Eye (tissue), 1 donor: ENCODE results near the gene LYRM4.
"Not testable (repeated sequence)": the region's sequence is repeated elsewhere in the genome, so short reads cannot be mapped to it uniquely, and the experiment has no call there.

ENCODE experiments used
- DNase-seq: peaks from one replicate; pipeline ENCODE4 v3.0.0-alpha.2; 2015

The LYRM4 gene

GRCh38 chr6:5139828-5140771 lies 120.7 kb downstream of the LYRM4 start:
- DNase-seq, result no peak

GRCh38 chr6:5138995-5139827 lies 121.5 kb downstream of the LYRM4 start:
- peak; percentile 30 for DNase-seq

GRCh38 chr6:5136851-5137250 lies 123.9 kb downstream of the LYRM4 start:
- DNase-seq, result no peak

- peak; percentile 38 for DNase-seq
Measured at GRCh38 chr6:5135788-5136376, 124.9 kb downstream of the LYRM4 start.

DNA sequence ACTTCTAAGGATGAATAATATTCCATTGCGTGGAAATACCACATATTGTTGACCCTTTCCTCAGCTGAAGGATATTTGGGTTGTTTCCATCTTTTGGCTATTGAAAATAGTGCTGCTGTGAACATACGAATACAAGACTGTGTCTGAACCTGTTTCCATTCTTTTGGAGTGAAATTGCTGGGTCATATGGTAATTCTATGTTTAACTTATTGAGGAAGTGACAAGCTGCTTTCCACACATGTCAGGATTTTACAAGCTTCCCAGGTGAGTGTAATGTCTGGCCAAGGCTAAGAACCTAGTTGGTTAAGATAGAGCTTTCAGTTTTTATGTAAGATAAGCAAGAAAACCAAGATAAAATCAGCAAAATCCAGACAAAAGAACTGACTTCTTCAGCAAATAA lies 126.8 kb downstream of the LYRM4 start:
- DNase-seq, result no peak

DNA sequence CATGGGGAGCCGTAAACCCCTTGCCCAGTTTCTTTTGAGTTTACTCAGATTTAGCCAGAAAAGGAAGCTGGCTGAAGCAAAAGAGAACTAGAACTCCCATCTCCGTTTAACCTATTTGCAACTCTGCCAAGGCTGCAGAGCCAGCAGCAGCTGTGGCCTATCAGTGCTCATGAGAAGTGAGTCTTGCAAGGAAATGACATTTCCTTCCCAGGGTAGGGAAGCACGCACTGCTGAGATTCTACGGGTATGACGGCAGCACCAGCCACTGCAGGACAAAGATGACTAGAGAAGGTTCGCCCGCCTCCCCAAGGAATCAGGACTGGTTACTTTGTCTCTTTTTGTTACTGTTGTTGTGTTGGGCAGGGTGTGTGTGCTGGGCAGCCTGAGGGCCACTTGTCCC lies 128.0 kb downstream of the LYRM4 start:
- DNase-seq, result peak; percentile 30

DNA sequence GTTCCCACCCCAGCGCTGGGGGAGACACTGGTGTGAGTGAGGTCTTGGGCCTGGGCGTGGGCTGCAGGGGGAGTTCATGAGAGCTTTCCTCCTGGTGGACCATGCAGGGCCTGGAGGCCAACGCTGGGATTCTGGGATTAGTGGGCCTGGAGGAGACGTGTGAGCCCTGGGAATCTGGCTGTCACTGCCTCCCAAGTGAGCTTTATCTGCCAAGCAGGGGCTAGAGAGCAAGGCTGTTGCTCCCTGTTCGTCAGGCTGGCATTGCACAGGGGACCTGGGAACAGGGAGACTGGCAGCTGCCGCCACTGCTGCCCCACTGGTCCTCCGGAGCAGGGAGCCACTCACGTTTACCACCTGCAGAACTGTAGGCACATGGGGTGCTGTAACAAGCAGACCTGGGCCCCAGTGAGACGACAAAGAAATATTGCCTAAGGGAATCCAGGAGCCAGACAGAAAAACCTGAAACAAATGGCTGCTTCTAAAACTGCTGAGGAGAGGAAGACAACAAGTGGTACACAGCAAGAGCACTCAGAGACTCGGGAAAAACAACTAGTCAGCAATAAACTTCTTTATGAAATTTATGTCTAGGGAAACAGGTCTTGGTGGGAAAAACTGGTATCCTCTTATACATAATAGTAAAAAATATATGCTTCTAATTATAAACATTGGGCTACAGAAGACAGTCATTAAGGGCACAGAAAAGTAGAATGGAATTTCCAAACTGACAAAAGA lies 130.4 kb downstream of the LYRM4 start:
- no peak for DNase-seq

- DNase-seq, result no peak
Measured at GRCh38 chr6:5128351-5128750, 132.4 kb downstream of the LYRM4 start.

DNA sequence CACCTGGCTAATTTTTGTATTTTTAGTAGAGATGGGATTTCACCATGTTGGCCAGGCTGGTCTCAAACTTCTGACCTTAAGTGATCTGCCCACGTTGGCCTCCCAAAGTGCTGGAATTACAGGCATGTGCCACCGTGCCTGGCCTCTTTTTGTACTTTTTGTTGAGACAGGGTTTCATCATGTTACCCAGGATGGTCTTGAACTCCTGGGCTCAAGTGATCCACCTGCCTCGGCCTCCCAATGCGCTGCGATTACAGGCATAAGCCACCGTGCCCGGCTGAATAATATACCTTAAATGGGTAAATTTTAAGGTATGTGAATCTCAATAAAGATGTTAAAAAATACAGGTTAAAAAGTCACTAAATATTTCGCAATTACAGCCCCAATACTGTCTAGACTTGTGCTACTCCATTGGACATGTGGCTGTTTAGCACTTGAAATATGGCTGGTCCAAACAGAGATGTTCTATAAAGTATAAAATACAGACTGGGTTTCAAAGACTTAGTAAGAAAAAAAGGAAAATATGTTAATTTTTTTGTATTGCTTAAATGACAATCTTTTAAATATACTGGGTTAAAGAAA lies 133.6 kb downstream of the LYRM4 start:
- no peak for DNase-seq

- DNase-seq, result no peak
Measured at GRCh38 chr6:5126214-5126613, 134.5 kb downstream of the LYRM4 start.

- no peak for DNase-seq
Measured at GRCh38 chr6:5125152-5126006, 135.4 kb downstream of the LYRM4 start.

DNA sequence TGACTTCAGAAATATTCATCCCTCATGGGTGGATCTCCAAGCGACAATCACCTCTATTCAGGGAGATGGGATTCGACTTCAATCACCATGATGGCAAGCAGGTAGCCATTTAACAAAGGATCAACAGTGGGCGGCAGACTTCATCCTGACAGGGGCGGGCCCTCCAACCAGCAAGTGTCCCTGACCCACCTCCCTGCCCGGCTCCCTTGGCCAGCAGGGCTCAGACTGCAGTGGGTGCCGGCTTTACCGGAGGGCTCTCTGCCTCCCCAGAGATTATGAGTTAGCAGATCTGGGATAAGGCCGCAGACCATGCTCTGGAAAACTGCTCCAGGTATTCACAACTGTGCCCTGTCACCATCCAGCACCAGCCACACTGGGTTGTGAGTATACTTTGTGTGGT lies 136.2 kb downstream of the LYRM4 start:
- DNase-seq, result no peak

DNA sequence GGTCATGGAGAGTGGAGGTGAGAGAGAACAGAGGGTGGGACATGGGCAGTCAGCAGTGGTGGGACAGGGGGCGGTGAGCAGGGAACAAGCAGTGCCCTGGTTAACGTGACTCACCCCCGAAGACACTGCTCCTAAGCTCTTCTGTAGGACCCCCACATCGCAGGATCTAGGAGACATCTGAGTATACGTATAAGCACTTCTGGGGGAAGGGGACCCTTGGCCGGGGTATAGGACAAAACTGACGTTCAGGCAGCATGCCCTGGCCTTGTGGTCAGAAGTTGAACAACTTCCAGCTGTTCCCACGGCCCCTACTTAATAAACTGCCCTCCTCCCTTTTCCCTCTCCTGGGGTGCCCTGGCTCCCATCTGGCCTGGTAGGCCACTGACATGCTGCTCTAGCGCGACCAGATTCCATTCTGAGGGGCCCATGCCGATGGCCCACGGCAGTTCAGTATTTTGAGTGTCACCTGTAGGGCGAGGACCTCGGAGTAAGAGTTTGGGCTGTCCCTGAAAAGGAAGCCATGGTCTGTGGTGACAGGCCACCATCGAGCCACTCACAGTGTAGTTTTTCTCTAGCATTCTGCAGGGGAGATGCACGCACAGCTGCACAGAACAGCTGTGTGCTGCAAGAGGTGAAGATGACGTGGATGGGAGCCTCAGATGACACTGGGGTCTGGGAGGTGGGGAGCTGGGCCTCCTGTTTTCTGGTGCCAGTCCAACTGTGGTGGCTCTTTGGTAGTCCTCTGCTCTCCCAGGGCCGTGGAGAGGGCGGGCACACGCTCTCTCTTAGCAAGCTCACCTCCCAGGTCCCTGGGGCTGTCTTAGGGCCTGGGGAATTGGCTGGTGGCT lies 137.2 kb downstream of the LYRM4 start:
- DNase-seq, result no peak

DNA sequence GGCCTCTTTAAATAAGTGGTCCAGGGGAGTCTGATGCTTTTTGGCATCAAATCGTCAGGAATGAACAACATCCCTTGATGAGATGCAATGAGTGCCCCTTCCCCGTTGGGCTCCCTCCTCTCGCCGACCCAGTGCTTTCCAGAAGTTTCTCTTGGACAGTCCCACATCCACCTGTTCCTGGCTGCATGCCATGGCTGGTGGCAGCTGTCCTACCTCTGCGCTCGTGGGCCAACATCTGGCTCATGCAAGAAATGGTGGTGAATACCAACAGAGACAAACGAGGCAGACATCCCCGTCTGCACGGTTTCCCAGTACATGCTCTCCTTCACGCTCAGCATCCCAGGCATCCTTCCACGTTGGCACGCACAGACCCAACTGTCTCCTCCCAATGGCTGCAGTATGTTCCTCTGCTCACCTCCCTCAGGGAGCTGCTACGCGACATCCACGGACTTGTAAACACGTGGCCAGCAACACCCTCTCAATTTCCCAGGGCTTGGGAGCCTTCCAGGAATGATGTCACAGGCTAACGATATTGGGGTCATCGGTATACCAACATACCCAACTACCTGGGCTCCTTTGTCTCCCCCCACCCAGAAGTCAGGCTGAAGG lies 138.1 kb downstream of the LYRM4 start:
- DNase-seq, result no peak

DNA sequence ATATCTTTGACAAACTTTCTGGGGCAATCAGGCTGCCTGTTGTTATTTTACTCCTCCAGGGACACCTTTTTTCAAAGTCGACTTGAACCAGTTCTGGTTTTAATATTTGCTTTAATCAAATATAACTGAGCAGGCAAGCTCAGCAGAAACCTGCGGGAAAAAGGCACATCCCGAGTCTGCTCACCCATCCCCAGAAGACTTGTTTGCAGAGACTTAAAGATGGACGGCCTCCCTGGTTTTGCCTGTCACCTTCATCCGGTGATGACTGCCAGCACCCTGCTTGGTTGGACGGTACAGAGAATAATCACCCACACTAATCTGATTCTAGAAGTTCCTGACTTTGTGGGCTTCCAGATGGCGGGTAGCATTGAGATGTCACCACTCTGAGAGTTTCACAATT lies 138.8 kb downstream of the LYRM4 start:
- DNase-seq, result no peak

GRCh38 chr6:5121479-5121878 lies 139.3 kb downstream of the LYRM4 start:
- DNase-seq, result no peak

GRCh38 chr6:5120543-5120942 lies 140.2 kb downstream of the LYRM4 start:
- DNase-seq, result not testable (repeated sequence)

DNA sequence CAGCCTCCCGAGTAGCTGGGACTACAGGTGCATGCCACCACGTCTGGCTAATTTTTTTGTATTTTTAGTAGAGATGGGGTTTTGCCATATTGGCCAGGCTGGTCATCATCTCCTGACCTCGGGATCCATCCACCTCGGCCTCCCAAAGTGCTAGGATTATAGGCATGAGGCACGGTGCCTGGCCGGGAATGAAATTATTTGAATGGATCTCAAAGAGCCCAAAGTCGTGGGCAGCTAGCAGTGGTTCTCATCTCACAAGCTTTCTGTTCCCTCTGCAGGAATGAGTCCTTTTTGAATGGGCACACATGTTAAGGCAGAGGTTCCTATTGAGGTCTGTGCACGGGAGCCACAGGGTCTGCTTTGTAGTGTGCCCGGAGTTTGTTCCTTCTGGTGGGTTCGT lies 140.7 kb downstream of the LYRM4 start:
- no peak for DNase-seq

- no peak for DNase-seq
Measured at GRCh38 chr6:5119090-5119951, 141.4 kb downstream of the LYRM4 start.
